Panc1 (cell line): ENCODE data around the gene PTPRK. TPM values are rescaled to one million over a fixed set of nuclear protein-coding genes. Genes with fewer than 3 reads are reported as not detected.

Source experiments
- ATAC-seq: fragments of 200-7000 bp; cut with Tn5 transposase; 2 replicates; pipeline ENCODE4 v1.9.1; 2020; ENCODE audit warnings: mild to moderate bottlenecking, moderate library complexity
- BruUV-seq: library from RNA; stranded (reverse); fragments of 400-500 nt; replicated peaks from 2 replicates; lab custom pipeline; 2021; lab: Mats Ljungman, UMichigan
- CTCF ChIA-PET: fragments of 300-600 bp; sonication (Branson Sonifier 250); formaldehyde crosslinking; loops from one replicate; lab custom pipeline; 2022; ENCODE audit warnings: antibody characterized with exemption; lab: Charles Lee
- POLR2A ChIA-PET: fragments of 300-600 bp; sonication (Branson Sonifier 250); formaldehyde crosslinking; loops from one replicate; lab custom pipeline; 2022; ENCODE audit warnings: antibody characterized with exemption; lab: Charles Lee
- DNase-seq: peaks from one replicate; pipeline ENCODE4 v3.0.0-alpha.2; 2010; ENCODE audit warnings: low read depth, low spot score
- H3K27ac ChIP-seq: 2 replicates; pipeline ENCODE4 v1.5.1; 2011; ENCODE audit warnings: mild to moderate bottlenecking, low read length, inconsistent platforms
- H3K27me3 ChIP-seq: fragments of 200-500 bp; sonication (Bioruptor generic); 2 replicates; pipeline ENCODE4 v1.6.0; 2014; ENCODE audit warnings: low read length, inconsistent platforms; ENCODE audit not compliant: control insufficient read depth, insufficient read depth
- H3K36me3 ChIP-seq: fragments of 200-500 bp; sonication (Bioruptor generic); 2 replicates; pipeline ENCODE4 v1.5.1; 2014; ENCODE audit warnings: inconsistent platforms, mild to moderate bottlenecking, low read length, moderate library complexity; ENCODE audit not compliant: control insufficient read depth, insufficient read depth
- H3K4me1 ChIP-seq: 2 replicates; pipeline ENCODE4 v1.5.1; 2011; ENCODE audit warnings: inconsistent platforms, mild to moderate bottlenecking, low read length, moderate library complexity; ENCODE audit not compliant: control insufficient read depth, insufficient read depth
- H3K4me3 ChIP-seq, 2 experiments: 2 replicates each; pipeline ENCODE4 v1.5.1; 2011 to 2012; ENCODE audit warnings: low read depth in 2 of 2, low read length in 2 of 2, mild to moderate bottlenecking in 2 of 2, inconsistent platforms in 1 of 2, moderate library complexity in 1 of 2
- H3K9me3 ChIP-seq: fragments of 200-500 bp; sonication (Bioruptor generic); 2 replicates; pipeline ENCODE4 v1.5.1; 2014; ENCODE audit warnings: low read depth, mild to moderate bottlenecking, inconsistent platforms, low read length, moderate library complexity; ENCODE audit not compliant: control insufficient read depth, insufficient read depth
- POLR2AphosphoS5 ChIP-seq: IDR thresholded peaks from 2 replicates; pipeline ENCODE4 v1.6.1; 2012; ENCODE audit warnings: mild to moderate bottlenecking, low read depth, low read length, moderate library complexity
- SIN3A ChIP-seq: IDR thresholded peaks from 2 replicates; pipeline ENCODE4 v1.6.1; 2012; ENCODE audit warnings: low read depth, mild to moderate bottlenecking, low read length, moderate library complexity, borderline replicate concordance; ENCODE audit not compliant: insufficient read depth
- TCF7L2 ChIP-seq: IDR thresholded peaks from 2 replicates; pipeline ENCODE4 v1.6.1; 2011; ENCODE audit warnings: mild to moderate bottlenecking, low read depth, low read length, inconsistent platforms
- in situ Hi-C: cut with HindIII; loops from 2 replicates; pipeline ENCODE4 v1.10.0; 2016; ENCODE audit warnings: low sequenced_read_pairs, low pct_unique_long_range_greater_than_20kb
- intact Hi-C: fragments of 100-400 bp; cut with micrococcal nuclease; formaldehyde crosslinking; loops from one replicate; pipeline ENCODE4 v1.10.0; 2022; ENCODE audit not compliant: unreplicated experiment
- total RNA-seq: library from RNA; stranded (reverse); gene quantifications from one replicate; pipeline ENCODE4 v1.2.1, GENCODE V29; 2021; ENCODE audit not compliant: unreplicated experiment
- TF ChIP-seq, protein P1 (sequence below), 2 experiments: IDR thresholded peaks; 2 replicates each; pipeline ENCODE4 v1.6.1; 2011 to 2012; ENCODE audit warnings: low read depth in 2 of 2, control low read depth in 1 of 2, low read length in 1 of 2, mild to moderate bottlenecking in 1 of 2, moderate library complexity in 1 of 2; ENCODE audit not compliant: insufficient read depth in 1 of 2
- TF ChIP-seq, protein P2 (sequence below): fragments of 450-650 bp; IDR thresholded peaks from 2 replicates; pipeline ENCODE4 v1.5.1; 2017; ENCODE audit warnings: mild to moderate bottlenecking

PTPRK gene
- total RNA-seq, 1 experiment from 2014 or later, result 61.8 TPM

DNA sequence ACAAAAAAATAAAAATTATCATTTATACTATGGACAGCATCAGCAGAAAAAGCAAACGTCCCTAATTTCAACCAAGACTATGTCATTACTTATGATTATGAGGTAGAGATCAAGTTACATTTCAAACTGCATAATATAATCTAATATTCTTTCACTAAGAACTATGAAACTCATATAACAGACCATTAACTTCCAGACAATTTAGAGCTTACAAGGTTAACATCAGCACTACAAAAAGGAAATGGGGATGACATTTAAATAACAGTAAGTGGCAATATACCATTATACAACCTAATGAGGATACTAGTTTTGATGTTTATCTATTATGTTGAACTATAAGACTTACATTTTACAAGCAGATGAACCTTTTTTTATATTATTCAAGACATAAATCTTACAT lies 358.6 kb downstream of the PTPRK start:
- POLR2A ChIA-PET, result no interaction called here

DNA sequence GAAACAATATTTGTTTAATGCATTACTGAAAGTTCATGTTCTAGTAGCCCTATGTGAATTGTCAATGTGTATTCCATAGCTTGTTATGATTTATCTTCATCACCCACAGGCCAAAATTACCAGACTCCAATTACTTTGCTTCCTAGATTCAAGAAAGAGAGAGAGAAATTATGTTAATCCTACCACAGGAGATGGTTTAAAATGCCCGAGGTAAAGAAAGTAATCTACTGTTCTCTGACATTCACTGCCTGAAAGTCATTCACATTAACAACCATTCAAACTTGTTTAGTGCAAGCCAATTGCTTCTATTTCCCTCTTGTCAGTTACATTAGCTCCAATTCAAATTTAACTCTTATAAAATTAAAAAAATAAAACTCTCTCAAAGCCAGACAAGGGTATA lies 359.1 kb downstream of the PTPRK start:
- Histone ChIP-seq H3K27ac (no peak overlapping the region), H3K4me3 (no peak overlapping the region), H3K27me3 (no peaks in the 10 kb centered on the region), H3K4me1 (no peaks in the 10 kb centered on the region), H3K9me3 (no peaks in the 10 kb centered on the region), H3K36me3 (no peaks in the 10 kb centered on the region; the same call in 1 of the 2 replicates)
- POLR2A ChIA-PET, result no interaction called here
- intact Hi-C loops (no loop called here), in situ Hi-C loops (no loop called here)
- BruUV-seq, result no TSS peak
- CTCF ChIA-PET, result no interaction called here
- TF ChIP-seq SIN3A, result no peak
- no peak for DNase-seq
- no peak for ATAC-seq

More for the DNA sequence above, 358.6 kb downstream of the PTPRK start:
- Histone ChIP-seq H3K27ac (no peak overlapping the region), H3K36me3 (no peaks in the 10 kb centered on the region; the same call in 1 of the 2 replicates), H3K4me3 (no peak overlapping the region), H3K27me3 (no peaks in the 10 kb centered on the region), H3K4me1 (no peaks in the 10 kb centered on the region), H3K9me3 (no peaks in the 10 kb centered on the region)
- TF ChIP-seq SIN3A, result no peak
- TF ChIP-seq POLR2AphosphoS5, result no peak
- no peak for TF ChIP-seq TCF7L2
- TF ChIP-seq, protein P1, sequence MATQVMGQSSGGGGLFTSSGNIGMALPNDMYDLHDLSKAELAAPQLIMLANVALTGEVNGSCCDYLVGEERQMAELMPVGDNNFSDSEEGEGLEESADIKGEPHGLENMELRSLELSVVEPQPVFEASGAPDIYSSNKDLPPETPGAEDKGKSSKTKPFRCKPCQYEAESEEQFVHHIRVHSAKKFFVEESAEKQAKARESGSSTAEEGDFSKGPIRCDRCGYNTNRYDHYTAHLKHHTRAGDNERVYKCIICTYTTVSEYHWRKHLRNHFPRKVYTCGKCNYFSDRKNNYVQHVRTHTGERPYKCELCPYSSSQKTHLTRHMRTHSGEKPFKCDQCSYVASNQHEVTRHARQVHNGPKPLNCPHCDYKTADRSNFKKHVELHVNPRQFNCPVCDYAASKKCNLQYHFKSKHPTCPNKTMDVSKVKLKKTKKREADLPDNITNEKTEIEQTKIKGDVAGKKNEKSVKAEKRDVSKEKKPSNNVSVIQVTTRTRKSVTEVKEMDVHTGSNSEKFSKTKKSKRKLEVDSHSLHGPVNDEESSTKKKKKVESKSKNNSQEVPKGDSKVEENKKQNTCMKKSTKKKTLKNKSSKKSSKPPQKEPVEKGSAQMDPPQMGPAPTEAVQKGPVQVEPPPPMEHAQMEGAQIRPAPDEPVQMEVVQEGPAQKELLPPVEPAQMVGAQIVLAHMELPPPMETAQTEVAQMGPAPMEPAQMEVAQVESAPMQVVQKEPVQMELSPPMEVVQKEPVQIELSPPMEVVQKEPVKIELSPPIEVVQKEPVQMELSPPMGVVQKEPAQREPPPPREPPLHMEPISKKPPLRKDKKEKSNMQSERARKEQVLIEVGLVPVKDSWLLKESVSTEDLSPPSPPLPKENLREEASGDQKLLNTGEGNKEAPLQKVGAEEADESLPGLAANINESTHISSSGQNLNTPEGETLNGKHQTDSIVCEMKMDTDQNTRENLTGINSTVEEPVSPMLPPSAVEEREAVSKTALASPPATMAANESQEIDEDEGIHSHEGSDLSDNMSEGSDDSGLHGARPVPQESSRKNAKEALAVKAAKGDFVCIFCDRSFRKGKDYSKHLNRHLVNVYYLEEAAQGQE (IDR thresholded peaks at IDR 0.05; ENCODE audit: insufficient read depth in 1 of 2, low read depth in 2 of 2, low read length in 1 of 2), result no peak
- TF ChIP-seq, protein P2, sequence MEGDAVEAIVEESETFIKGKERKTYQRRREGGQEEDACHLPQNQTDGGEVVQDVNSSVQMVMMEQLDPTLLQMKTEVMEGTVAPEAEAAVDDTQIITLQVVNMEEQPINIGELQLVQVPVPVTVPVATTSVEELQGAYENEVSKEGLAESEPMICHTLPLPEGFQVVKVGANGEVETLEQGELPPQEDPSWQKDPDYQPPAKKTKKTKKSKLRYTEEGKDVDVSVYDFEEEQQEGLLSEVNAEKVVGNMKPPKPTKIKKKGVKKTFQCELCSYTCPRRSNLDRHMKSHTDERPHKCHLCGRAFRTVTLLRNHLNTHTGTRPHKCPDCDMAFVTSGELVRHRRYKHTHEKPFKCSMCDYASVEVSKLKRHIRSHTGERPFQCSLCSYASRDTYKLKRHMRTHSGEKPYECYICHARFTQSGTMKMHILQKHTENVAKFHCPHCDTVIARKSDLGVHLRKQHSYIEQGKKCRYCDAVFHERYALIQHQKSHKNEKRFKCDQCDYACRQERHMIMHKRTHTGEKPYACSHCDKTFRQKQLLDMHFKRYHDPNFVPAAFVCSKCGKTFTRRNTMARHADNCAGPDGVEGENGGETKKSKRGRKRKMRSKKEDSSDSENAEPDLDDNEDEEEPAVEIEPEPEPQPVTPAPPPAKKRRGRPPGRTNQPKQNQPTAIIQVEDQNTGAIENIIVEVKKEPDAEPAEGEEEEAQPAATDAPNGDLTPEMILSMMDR, result no peak
- ATAC-seq, result no peak
- CTCF ChIA-PET, result no interaction called here
- BruUV-seq, result no TSS peak
- DNase-seq, result no peak
- intact Hi-C loops (no loop called here), in situ Hi-C loops (no loop called here)

DNA sequence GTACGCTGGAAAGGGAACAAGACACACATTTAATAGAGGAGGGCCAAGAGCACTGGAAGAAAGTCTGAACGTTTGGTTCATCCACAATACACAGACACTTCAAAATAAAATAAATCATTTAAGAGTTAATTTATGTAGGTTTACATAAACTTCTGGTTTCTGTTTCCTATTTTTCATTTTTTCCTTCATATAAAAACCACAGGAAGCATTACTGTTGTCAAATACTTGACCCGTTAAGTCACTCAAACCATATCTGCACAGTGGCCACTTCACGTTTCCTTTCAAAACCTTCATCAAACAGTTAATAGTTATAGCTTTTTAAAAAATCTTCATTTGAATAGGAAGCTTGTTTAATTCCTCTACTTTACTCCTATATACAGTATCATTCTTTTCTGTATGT lies 361.9 kb downstream of the PTPRK start:
- no peak overlapping the region for H3K27ac ChIP-seq
- CTCF ChIA-PET, result no interaction called here
- POLR2A ChIA-PET, result no interaction called here
- no peak overlapping the region for H3K4me3 ChIP-seq
- H3K9me3 ChIP-seq, result no peaks in the 10 kb centered on the region
- ATAC-seq (no peak), DNase-seq (no peak)
- no peaks in the 10 kb centered on the region; the same call in 1 of the 2 replicates for H3K36me3 ChIP-seq
- intact Hi-C loops (no loop called here), in situ Hi-C loops (no loop called here)
- H3K4me1 ChIP-seq, result no peaks in the 10 kb centered on the region
- H3K27me3 ChIP-seq, result no peaks in the 10 kb centered on the region
- no peak for TF ChIP-seq POLR2AphosphoS5
- TF ChIP-seq, protein P1 (IDR thresholded peaks at IDR 0.05; ENCODE audit: insufficient read depth in 1 of 2, low read depth in 2 of 2, low read length in 1 of 2), result no peak
- TF ChIP-seq, protein P2, result no peak
- TF ChIP-seq SIN3A, result no peak
- no peak for TF ChIP-seq TCF7L2
- no TSS peak for BruUV-seq
